ENCODE measurements around the gene SGMS1.
A peak's percentile ranks its signal among the peaks of the same experiment; 100 is the strongest.

Gene SGMS1

DNA sequence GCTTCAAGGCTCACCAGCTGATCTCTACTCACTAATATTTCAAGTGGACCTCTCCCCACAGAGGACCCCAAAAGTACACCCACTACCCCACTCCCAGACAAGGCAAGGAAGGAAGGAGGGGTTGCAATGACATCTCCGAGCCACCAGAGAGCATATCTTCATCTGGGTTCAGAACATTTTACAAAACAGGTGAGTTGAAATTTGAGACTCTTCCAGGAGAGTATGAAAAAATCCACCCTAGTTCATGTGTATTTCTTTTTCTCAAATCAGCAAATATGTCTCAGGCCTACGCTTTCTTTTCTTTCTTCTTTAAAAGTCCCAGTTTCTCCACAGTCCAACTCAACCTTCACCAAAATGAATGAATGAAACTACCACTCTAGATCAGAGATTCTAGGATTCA is 61.9 kb downstream of the SGMS1 start:
- H3K9ac ChIP-seq (ENCODE audit: low read length), result peak overlapping the region; percentile 48
- WGBS, result 100% methylated on average over 1 of the region's 2 CpGs

DNA sequence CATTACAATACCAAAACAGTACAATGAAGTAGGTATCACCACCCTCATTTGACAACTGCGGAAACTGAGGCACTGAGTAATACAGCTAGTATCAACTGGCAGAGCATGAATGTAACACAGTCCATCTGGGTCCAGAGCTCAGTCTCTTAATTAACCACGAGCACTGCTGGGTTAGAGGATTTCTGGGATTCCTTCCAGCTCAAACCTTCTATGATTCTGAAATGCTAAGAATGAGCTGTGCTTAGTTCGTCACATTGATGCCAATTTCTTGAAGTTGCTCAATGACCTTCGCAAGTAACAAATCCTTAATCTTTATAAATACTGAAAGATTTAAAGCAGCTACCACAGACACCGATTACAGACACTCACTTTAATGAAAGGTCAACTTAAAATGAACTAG is 62.5 kb downstream of the SGMS1 start:
- 88% methylated on average over 4 of the region's 5 CpGs for WGBS
- no peak overlapping the region for H3K4ac ChIP-seq (ENCODE audit: low read depth in 1 of 2, low read length in 2 of 2)
- H3K79me1 ChIP-seq (replicated peaks; ENCODE audit: low read length, poor library complexity, severe bottlenecking), result peaks cover 16% of the 10 kb centered on the region
- H3K27ac ChIP-seq (ENCODE audit: low read length, poor library complexity, severe bottlenecking), result no peak overlapping the region
- no peak overlapping the region for H2AFZ ChIP-seq (ENCODE audit: low read depth, low read length)
- peak; percentile 13 for DNase-seq
- no peak overlapping the region for H2BK120ac ChIP-seq (ENCODE audit: low read depth, low read length)
- no peak overlapping the region for H2BK12ac ChIP-seq (ENCODE audit: low read length in 2 of 2)
- no peak overlapping the region for H3K23ac ChIP-seq (ENCODE audit: low read length in 2 of 2)
- no peak overlapping the region for H2BK5ac ChIP-seq (ENCODE audit: low read depth, low read length, poor library complexity, severe bottlenecking)
- no peaks in the 10 kb centered on the region for H3K27me3 ChIP-seq (ENCODE audit: control insufficient read depth in 1 of 2, insufficient read depth in 1 of 2, low read length in 2 of 2)
- H3K9me3 ChIP-seq (ENCODE audit: control insufficient read depth, low read length), result no peaks in the 10 kb centered on the region
- no peak overlapping the region for H2BK15ac ChIP-seq (ENCODE audit: low read depth, poor library complexity, severe bottlenecking)
- peak overlapping the region; percentile 48 for H3K9ac ChIP-seq (ENCODE audit: low read length)
- no peak overlapping the region for H3K14ac ChIP-seq (ENCODE audit: low read length in 2 of 2)
- peak overlapping the region in 1 of 2 experiments; percentile 12 for H3K4me3 ChIP-seq (ENCODE audit: insufficient read depth in 1 of 2, low read depth in 1 of 2, low read length in 2 of 2)
- H3K4me1 ChIP-seq (ENCODE audit: control insufficient read depth, insufficient read depth, low read depth, low read length), result no peaks in the 10 kb centered on the region
- no peaks in the 10 kb centered on the region for H3K36me3 ChIP-seq (ENCODE audit: control insufficient read depth in 1 of 2, insufficient read depth in 2 of 2, low read depth in 1 of 2, low read length in 2 of 2)
- no peak overlapping the region for H3K18ac ChIP-seq (ENCODE audit: low read depth in 1 of 2, low read length in 2 of 2)
- no peak overlapping the region for H4K91ac ChIP-seq (ENCODE audit: low read length)
- H4K8ac ChIP-seq (ENCODE audit: low read length), result no peak overlapping the region
- no peak overlapping the region for H3K4me2 ChIP-seq (ENCODE audit: low read length, poor library complexity, severe bottlenecking)
- H2AK5ac ChIP-seq (ENCODE audit: low read length, severe bottlenecking), result no peak overlapping the region

More for the DNA sequence above, 61.9 kb downstream of the SGMS1 start:
- H3K27ac ChIP-seq (ENCODE audit: low read length, poor library complexity, severe bottlenecking), result no peak overlapping the region
- H3K18ac ChIP-seq (ENCODE audit: low read depth in 1 of 2, low read length in 2 of 2), result no peak overlapping the region
- no peak overlapping the region for H2BK120ac ChIP-seq (ENCODE audit: low read depth, low read length)
- H3K9me3 ChIP-seq (ENCODE audit: control insufficient read depth, low read length), result no peaks in the 10 kb centered on the region
- DNase-seq, result no peak
- H3K36me3 ChIP-seq (ENCODE audit: control insufficient read depth in 1 of 2, insufficient read depth in 2 of 2, low read depth in 1 of 2, low read length in 2 of 2), result no peaks in the 10 kb centered on the region
- H3K4me3 ChIP-seq (ENCODE audit: insufficient read depth in 1 of 2, low read depth in 1 of 2, low read length in 2 of 2), result peak overlapping the region in 1 of 2 experiments; percentile 12
- no peak overlapping the region for H2BK15ac ChIP-seq (ENCODE audit: low read depth, poor library complexity, severe bottlenecking)
- no peak overlapping the region for H3K4ac ChIP-seq (ENCODE audit: low read depth in 1 of 2, low read length in 2 of 2)
- H3K23ac ChIP-seq (ENCODE audit: low read length in 2 of 2), result no peak overlapping the region
- no peak overlapping the region for H2BK12ac ChIP-seq (ENCODE audit: low read length in 2 of 2)
- no peak overlapping the region for H2AK5ac ChIP-seq (ENCODE audit: low read length, severe bottlenecking)
- no peaks in the 10 kb centered on the region for H3K4me1 ChIP-seq (ENCODE audit: control insufficient read depth, insufficient read depth, low read depth, low read length)
- H2BK5ac ChIP-seq (ENCODE audit: low read depth, low read length, poor library complexity, severe bottlenecking), result no peak overlapping the region
- no peak overlapping the region for H4K8ac ChIP-seq (ENCODE audit: low read length)
- no peaks in the 10 kb centered on the region for H3K27me3 ChIP-seq (ENCODE audit: control insufficient read depth in 1 of 2, insufficient read depth in 1 of 2, low read length in 2 of 2)
- no peak overlapping the region for H3K4me2 ChIP-seq (ENCODE audit: low read length, poor library complexity, severe bottlenecking)
- peaks cover 16% of the 10 kb centered on the region for H3K79me1 ChIP-seq (replicated peaks; ENCODE audit: low read length, poor library complexity, severe bottlenecking)
- H3K14ac ChIP-seq (ENCODE audit: low read length in 2 of 2), result no peak overlapping the region
- H2AFZ ChIP-seq (ENCODE audit: low read depth, low read length), result no peak overlapping the region
- H4K91ac ChIP-seq (ENCODE audit: low read length), result no peak overlapping the region

DNA sequence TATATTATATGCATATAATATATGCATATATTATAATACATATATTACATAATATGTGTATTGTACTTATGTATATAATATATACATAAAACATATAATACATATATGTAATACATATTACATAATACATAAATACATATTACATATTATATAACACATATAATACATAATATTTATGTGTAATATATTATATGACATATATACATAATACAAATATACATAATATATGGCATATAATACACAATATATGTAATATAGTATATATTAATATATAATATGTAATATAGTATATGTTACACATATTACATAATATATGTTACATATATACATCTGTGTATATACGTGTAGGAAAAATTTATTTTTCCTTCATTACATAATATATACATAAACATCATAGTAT is 63.4 kb downstream of the SGMS1 start:
- no peak for DNase-seq
- WGBS, result no CpG with 5 or more reads among the region's 1 CpG
- Histone ChIP-seq H3K23ac (ENCODE audit: low read length in 2 of 2) (no peak overlapping the region), H2BK120ac (ENCODE audit: low read depth, low read length) (no peak overlapping the region), H3K4me1 (ENCODE audit: control insufficient read depth, insufficient read depth, low read depth, low read length) (no peaks in the 10 kb centered on the region), H2BK15ac (ENCODE audit: low read depth, poor library complexity, severe bottlenecking) (no peak overlapping the region), H3K36me3 (ENCODE audit: control insufficient read depth in 1 of 2, insufficient read depth in 2 of 2, low read depth in 1 of 2, low read length in 2 of 2) (no peaks in the 10 kb centered on the region), H3K14ac (ENCODE audit: low read length in 2 of 2) (no peak overlapping the region), H2BK5ac (ENCODE audit: low read depth, low read length, poor library complexity, severe bottlenecking) (no peak overlapping the region), H4K91ac (ENCODE audit: low read length) (no peak overlapping the region), H3K4me3 (ENCODE audit: insufficient read depth in 1 of 2, low read depth in 1 of 2, low read length in 2 of 2) (no peak overlapping the region), H3K18ac (ENCODE audit: low read depth in 1 of 2, low read length in 2 of 2) (no peak overlapping the region), H3K79me1 (replicated peaks; ENCODE audit: low read length, poor library complexity, severe bottlenecking) (peaks cover 15% of the 10 kb centered on the region), H2AK5ac (ENCODE audit: low read length, severe bottlenecking) (no peak overlapping the region), H2AFZ (ENCODE audit: low read depth, low read length) (no peak overlapping the region), H3K9me3 (ENCODE audit: control insufficient read depth, low read length) (no peaks in the 10 kb centered on the region), H3K27me3 (ENCODE audit: control insufficient read depth in 1 of 2, insufficient read depth in 1 of 2, low read length in 2 of 2) (no peaks in the 10 kb centered on the region), H2BK12ac (ENCODE audit: low read length in 2 of 2) (no peak overlapping the region), H3K27ac (ENCODE audit: low read length, poor library complexity, severe bottlenecking) (no peak overlapping the region), H3K4ac (ENCODE audit: low read depth in 1 of 2, low read length in 2 of 2) (no peak overlapping the region), H3K9ac (ENCODE audit: low read length) (no peak overlapping the region), H4K8ac (ENCODE audit: low read length) (no peak overlapping the region), H3K4me2 (ENCODE audit: low read length, poor library complexity, severe bottlenecking) (no peak overlapping the region)

DNA sequence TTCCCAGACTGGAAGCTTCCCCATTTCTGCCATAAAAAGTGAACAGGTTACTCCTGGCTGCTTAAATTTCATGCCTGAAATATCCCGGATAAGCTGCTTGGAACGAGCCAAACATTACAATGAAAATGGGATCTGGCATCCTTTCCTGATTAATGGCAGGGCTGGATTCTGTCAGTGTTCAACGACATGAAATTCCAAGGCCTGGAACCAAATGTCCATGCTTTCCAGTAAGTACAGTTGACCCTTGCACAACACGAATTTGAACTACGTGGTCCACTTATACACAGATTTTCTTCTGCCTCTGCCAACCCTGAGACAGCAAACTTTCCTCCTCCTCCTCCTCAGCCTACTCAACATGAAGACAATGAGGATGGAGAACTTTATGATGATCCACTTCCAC is 65.4 kb downstream of the SGMS1 start:
- 48% methylated on average over 5 of the region's 5 CpGs for WGBS
- no peak overlapping the region for H3K9ac ChIP-seq (ENCODE audit: low read length)
- H3K4me1 ChIP-seq (ENCODE audit: control insufficient read depth, insufficient read depth, low read depth, low read length), result no peaks in the 10 kb centered on the region
- H4K91ac ChIP-seq (ENCODE audit: low read length), result no peak overlapping the region
- no peak overlapping the region for H2BK15ac ChIP-seq (ENCODE audit: low read depth, poor library complexity, severe bottlenecking)
- H3K27me3 ChIP-seq (ENCODE audit: control insufficient read depth in 1 of 2, insufficient read depth in 1 of 2, low read length in 2 of 2), result no peaks in the 10 kb centered on the region
- H3K36me3 ChIP-seq (ENCODE audit: control insufficient read depth in 1 of 2, insufficient read depth in 2 of 2, low read depth in 1 of 2, low read length in 2 of 2), result no peaks in the 10 kb centered on the region
- no peak overlapping the region for H2BK5ac ChIP-seq (ENCODE audit: low read depth, low read length, poor library complexity, severe bottlenecking)
- no peak overlapping the region for H2BK12ac ChIP-seq (ENCODE audit: low read length in 2 of 2)
- no peak overlapping the region for H3K18ac ChIP-seq (ENCODE audit: low read depth in 1 of 2, low read length in 2 of 2)
- H3K4ac ChIP-seq (ENCODE audit: low read depth in 1 of 2, low read length in 2 of 2), result no peak overlapping the region
- no peak overlapping the region for H3K4me2 ChIP-seq (ENCODE audit: low read length, poor library complexity, severe bottlenecking)
- H2AK5ac ChIP-seq (ENCODE audit: low read length, severe bottlenecking), result no peak overlapping the region
- no peak overlapping the region for H3K27ac ChIP-seq (ENCODE audit: low read length, poor library complexity, severe bottlenecking)
- H2AFZ ChIP-seq (ENCODE audit: low read depth, low read length), result no peak overlapping the region
- H2BK120ac ChIP-seq (ENCODE audit: low read depth, low read length), result no peak overlapping the region
- no peaks in the 10 kb centered on the region for H3K9me3 ChIP-seq (ENCODE audit: control insufficient read depth, low read length)
- H3K23ac ChIP-seq (ENCODE audit: low read length in 2 of 2), result no peak overlapping the region
- no peak overlapping the region for H4K8ac ChIP-seq (ENCODE audit: low read length)
- no peak overlapping the region for H3K4me3 ChIP-seq (ENCODE audit: insufficient read depth in 1 of 2, low read depth in 1 of 2, low read length in 2 of 2)
- H3K14ac ChIP-seq (ENCODE audit: low read length in 2 of 2), result no peak overlapping the region
- H3K79me1 ChIP-seq (replicated peaks; ENCODE audit: low read length, poor library complexity, severe bottlenecking), result peaks cover 18% of the 10 kb centered on the region
- DNase-seq, result no peak
